Kasumi-1 (cell line): Measurements from ENCODE around the gene ZCCHC10.
"Not testable (repeated sequence)": the region's sequence is repeated elsewhere in the genome, so short reads cannot be mapped to it uniquely, and the experiment has no call there.

Experiments
- DNase-seq, 2 experiments: peaks; one replicate each; lab custom pipeline; 2025; lab: John Stamatoyannopoulos, UW

ZCCHC10 gene

GRCh38 chr5:132979367-132979940 is 46.9 kb downstream of the ZCCHC10 start:
- no peak for DNase-seq

GRCh38 chr5:132976852-132977251 is 49.5 kb downstream of the ZCCHC10 start:
- DNase-seq, result no peak

GRCh38 chr5:132972436-132972828 is 53.9 kb downstream of the ZCCHC10 start:
- DNase-seq, result not testable (repeated sequence)

- no peak for DNase-seq
Observed at GRCh38 chr5:132971483-132972435, 54.6 kb downstream of the ZCCHC10 start.

GRCh38 chr5:132965120-132965519 is 61.2 kb downstream of the ZCCHC10 start:
- DNase-seq, result no peak

GRCh38 chr5:132963171-132964104 is 62.9 kb downstream of the ZCCHC10 start, which contains the start of gene AFF4:
TSS of gene AFF4 (minus strand) at chr5:132963634. CDS start at chr5:132937189, 26,445 bp downstream.
- DNase-seq, result peak; percentile 87 to 89

GRCh38 chr5:132962429-132963021 is 63.8 kb downstream of the ZCCHC10 start:
- DNase-seq, result peak; percentile 63 to 66

GRCh38 chr5:132961887-132962286 is 64.5 kb downstream of the ZCCHC10 start:
- peak in 1 of 2 experiments; percentile 28 for DNase-seq

- DNase-seq, result not testable (repeated sequence)
Observed at GRCh38 chr5:132961123-132961815, 65.1 kb downstream of the ZCCHC10 start.

- not testable (repeated sequence) for DNase-seq
Observed at GRCh38 chr5:132956166-132956799, 70.1 kb downstream of the ZCCHC10 start.

- DNase-seq, result no peak
Observed at GRCh38 chr5:132953710-132954109, 72.6 kb downstream of the ZCCHC10 start.

- no peak for DNase-seq
Observed at GRCh38 chr5:132952829-132953228, 73.5 kb downstream of the ZCCHC10 start.

GRCh38 chr5:132951897-132952296 is 74.5 kb downstream of the ZCCHC10 start:
- DNase-seq, result no peak

- DNase-seq, result no peak
Observed at GRCh38 chr5:132949136-132949535, 77.2 kb downstream of the ZCCHC10 start.

GRCh38 chr5:132947671-132948070 is 78.7 kb downstream of the ZCCHC10 start:
- DNase-seq, result no peak
